Smooth muscle cell (in vitro differentiated cells): ENCODE data around the gene ASXL1. TPM values are rescaled to one million over a fixed set of nuclear protein-coding genes. Genes with fewer than 3 reads are reported as not detected.

Experiments used
- DNase-seq: peaks from one replicate; lab custom pipeline; 2025; ENCODE audit not compliant: unreplicated experiment; lab: John Stamatoyannopoulos, UW
- H2AFZ ChIP-seq: fragments of 200-600 bp; sonication (generic); 2 replicates; pipeline ENCODE4 v1.6.0; 2016; ENCODE audit warnings: antibody characterized with exemption, low read depth, mild to moderate bottlenecking
- H3F3A ChIP-seq: fragments of 200-600 bp; sonication (generic); 2 replicates; pipeline ENCODE4 v1.6.0; 2017; ENCODE audit warnings: antibody characterized with exemption, low read depth
- H3K27ac ChIP-seq: fragments of 200-600 bp; sonication (generic); 2 replicates; pipeline ENCODE4 v1.5.1; 2016; ENCODE audit warnings: low read depth, mild to moderate bottlenecking
- H3K27me3 ChIP-seq: fragments of 200-600 bp; sonication (generic); 2 replicates; pipeline ENCODE4 v1.6.1; 2016; ENCODE audit warnings: low read depth, mild to moderate bottlenecking
- H3K36me3 ChIP-seq: fragments of 200-600 bp; sonication (generic); 2 replicates; pipeline ENCODE4 v1.5.1; 2016; ENCODE audit warnings: low read depth
- H3K4me1 ChIP-seq: fragments of 200-600 bp; sonication (generic); 2 replicates; pipeline ENCODE4 v1.5.1; 2016; ENCODE audit warnings: low read depth
- H3K4me2 ChIP-seq: fragments of 200-600 bp; sonication (generic); 2 replicates; pipeline ENCODE4 v1.6.0; 2016; ENCODE audit warnings: mild to moderate bottlenecking
- H3K4me3 ChIP-seq: fragments of 200-600 bp; sonication (generic); 2 replicates; pipeline ENCODE4 v1.5.1; 2016; ENCODE audit warnings: mild to moderate bottlenecking
- H3K79me2 ChIP-seq: fragments of 200-600 bp; sonication (generic); 2 replicates; pipeline ENCODE4 v1.6.0; 2016; ENCODE audit warnings: low read depth, mild to moderate bottlenecking
- H3K9ac ChIP-seq: fragments of 200-600 bp; sonication (generic); 2 replicates; pipeline ENCODE4 v1.6.0; 2016; ENCODE audit warnings: low read depth
- H3K9me3 ChIP-seq: fragments of 200-600 bp; sonication (generic); replicated peaks from 2 replicates; pipeline ENCODE4 v1.5.1; 2016; ENCODE audit warnings: low read depth
- H4K20me1 ChIP-seq: fragments of 200-600 bp; sonication (generic); 2 replicates; pipeline ENCODE4 v1.6.0; 2016; ENCODE audit warnings: low read depth
- CTCF ChIP-seq: fragments of 200-600 bp; sonication (generic); IDR thresholded peaks from 2 replicates; pipeline ENCODE4 v1.5.1; 2017; ENCODE audit warnings: borderline replicate concordance, mild to moderate bottlenecking, antibody characterized with exemption; ENCODE audit not compliant: insufficient read depth, poor library complexity, severe bottlenecking
- WGBS: methylation state at CpG from one replicate; pipeline ENCODE4 v1.1.7; 2016; ENCODE audit warnings: low lambda C conversion rate; 5-methylcytosine and 5-hydroxymethylcytosine counted together
- polyA plus RNA-seq: library from polyadenylated mRNA; unstranded; fragments of >200 nt; fragmentation: Nextera tagmentation; extraction: Ambion mirVana; gene quantifications from 2 replicates; pipeline ENCODE4 v1.2.1, GENCODE V29; 2016
- total RNA-seq: library from RNA; depleted of rRNA; stranded (reverse); fragments of >200 nt; gene quantifications from 2 replicates; pipeline ENCODE4 v1.2.3, GENCODE V29; 2014

The ASXL1 gene
- total and polyA plus RNA-seq, 2 experiments from 2014 or later: 46.5 to 62.1 TPM

- no peaks in the 10 kb centered on the region for H3K27me3 ChIP-seq
- H3F3A ChIP-seq: peaks cover 27% of the 10 kb centered on the region
- H3K79me2 ChIP-seq: peaks cover 89% of the 10 kb centered on the region
- H3K4me1 ChIP-seq: peaks cover 30% of the 10 kb centered on the region
- peaks cover 38% of the 10 kb centered on the region for H4K20me1 ChIP-seq
- H3K4me2 ChIP-seq: no peak overlapping the region
- H3K27ac ChIP-seq: peak overlapping the region; percentile 98
- DNase-seq: no peak
- H2AFZ ChIP-seq: no peak overlapping the region
- TF ChIP-seq CTCF: no peak
- no peak overlapping the region for H3K4me3 ChIP-seq
- peak overlapping the region; percentile 85 for H3K9ac ChIP-seq
- 94% methylated on average over 7 of the region's 7 CpGs for WGBS
- no peaks in the 10 kb centered on the region for H3K9me3 ChIP-seq
- H3K36me3 ChIP-seq: no peaks in the 10 kb centered on the region
These were observed 110.7 kb downstream of the ASXL1 start for GRCh38 chr20:32468860-32469259.

- H3K79me2 ChIP-seq: peaks cover 88% of the 10 kb centered on the region
- no peak overlapping the region for H3K4me3 ChIP-seq
- peaks cover 37% of the 10 kb centered on the region for H3K4me1 ChIP-seq
- H4K20me1 ChIP-seq: peaks cover 38% of the 10 kb centered on the region
- H3K9ac ChIP-seq: peak overlapping the region; percentile 85
- peak; percentile 73 for TF ChIP-seq CTCF
- H3K36me3 ChIP-seq: no peaks in the 10 kb centered on the region
- H3K27me3 ChIP-seq: no peaks in the 10 kb centered on the region
- H3F3A ChIP-seq: peaks cover 24% of the 10 kb centered on the region
- peak; percentile 27 for DNase-seq
- peak overlapping the region; percentile 98 for H3K27ac ChIP-seq
- peak overlapping the region; percentile 68 for H3K4me2 ChIP-seq
- no peak overlapping the region for H2AFZ ChIP-seq
- 42% methylated on average over 27 of the region's 27 CpGs for WGBS
- no peaks in the 10 kb centered on the region for H3K9me3 ChIP-seq
These were observed 112.1 kb downstream of the ASXL1 start for GRCh38 chr20:32470025-32470861.

- H3K27me3 ChIP-seq: no peaks in the 10 kb centered on the region
- H4K20me1 ChIP-seq: peaks cover 39% of the 10 kb centered on the region
- H3K36me3 ChIP-seq: no peaks in the 10 kb centered on the region
- peaks cover 90% of the 10 kb centered on the region for H3K79me2 ChIP-seq
- TF ChIP-seq CTCF: no peak
- 89% methylated on average over 9 of the region's 9 CpGs for WGBS
- H3K9ac ChIP-seq: peak overlapping the region; percentile 47
- peak overlapping the region; percentile 68 for H3K4me2 ChIP-seq
- peaks cover 44% of the 10 kb centered on the region for H3K4me1 ChIP-seq
- peaks cover 28% of the 10 kb centered on the region for H3F3A ChIP-seq
- peak overlapping the region; percentile 98 for H3K27ac ChIP-seq
- DNase-seq: no peak
- H2AFZ ChIP-seq: no peak overlapping the region
- H3K4me3 ChIP-seq: no peak overlapping the region
- H3K9me3 ChIP-seq: no peaks in the 10 kb centered on the region
These were observed 112.8 kb downstream of the ASXL1 start for GRCh38 chr20:32470940-32471339.
